VCaP (cell line): ENCODE measurements around the gene SARDH.
"Not testable (repeated sequence)": the region's sequence is repeated elsewhere in the genome, so short reads cannot be mapped to it uniquely, and the experiment has no call there.

ENCODE experiments used
- H3K27ac ChIP-seq: fragments of 450-650 bp; 2 replicates; pipeline ENCODE4 v1.5.1; 2017
- CTCF ChIP-seq: fragments of 450-650 bp; conservative IDR thresholded peaks from 2 replicates; pipeline ENCODE4 v1.5.1; 2017; ENCODE audit warnings: mild to moderate bottlenecking, moderate library complexity

Gene SARDH

GRCh38 chr9:133634081-133634691 lies 104.0 kb downstream of the SARDH start:
- H3K27ac ChIP-seq, result no peak overlapping the region

GRCh38 chr9:133633681-133634080 lies 104.5 kb downstream of the SARDH start:
- H3K27ac ChIP-seq, result no peak overlapping the region

More at GRCh38 chr9:133634081-133634691, 104.0 kb downstream of the SARDH start:
- TF ChIP-seq CTCF, result no peak

GRCh38 chr9:133632806-133633680 lies 105.1 kb downstream of the SARDH start:
- TF ChIP-seq CTCF, result no peak
- H3K27ac ChIP-seq, result no peak overlapping the region

More at GRCh38 chr9:133633681-133634080, 104.5 kb downstream of the SARDH start:
- no peak for TF ChIP-seq CTCF

- H3K27ac ChIP-seq, result no peak overlapping the region
- no peak for TF ChIP-seq CTCF
Measured at GRCh38 chr9:133631111-133631510, 107.0 kb downstream of the SARDH start.

GRCh38 chr9:133629221-133630110 lies 108.7 kb downstream of the SARDH start:
- TF ChIP-seq CTCF, result no peak

GRCh38 chr9:133628766-133629165 lies 109.4 kb downstream of the SARDH start:
- no peak overlapping the region for H3K27ac ChIP-seq
- no peak for TF ChIP-seq CTCF

More at GRCh38 chr9:133629221-133630110, 108.7 kb downstream of the SARDH start:
- H3K27ac ChIP-seq, result no peak overlapping the region

GRCh38 chr9:133627341-133627740 lies 110.8 kb downstream of the SARDH start:
- no peak for TF ChIP-seq CTCF

GRCh38 chr9:133626008-133626407 lies 112.1 kb downstream of the SARDH start:
- not testable (repeated sequence) for H3K27ac ChIP-seq

More at GRCh38 chr9:133627341-133627740, 110.8 kb downstream of the SARDH start:
- H3K27ac ChIP-seq, result no peak overlapping the region
